Measurements from ENCODE around the gene EIF4E1B.

Gene EIF4E1B

GRCh38 chr5:176626876-176627236, 3.6 kb upstream of the EIF4E1B start:
- no peak for DNase-seq (ENCODE audit: low read depth in 2 of 2)

GRCh38 chr5:176627582-176627981, 2.9 kb upstream of the EIF4E1B start:
- no peak for DNase-seq (ENCODE audit: low read depth in 2 of 2)

GRCh38 chr5:176628406-176629228, 1.9 kb upstream of the EIF4E1B start:
- no peak for DNase-seq (ENCODE audit: low read depth in 2 of 2)

GRCh38 chr5:176629317-176629852, 1.1 kb upstream of the EIF4E1B start:
- no peak for DNase-seq (ENCODE audit: low read depth in 2 of 2)

GRCh38 chr5:176630681-176631222, 277 bp downstream of the EIF4E1B start:
- no peak for DNase-seq (ENCODE audit: low read depth in 2 of 2)

GRCh38 chr5:176631383-176632200, 1.1 kb downstream of the EIF4E1B start:
- DNase-seq (ENCODE audit: low read depth in 2 of 2) = no peak

GRCh38 chr5:176632745-176633144, 2.3 kb downstream of the EIF4E1B start:
- DNase-seq (ENCODE audit: low read depth in 2 of 2) = no peak

GRCh38 chr5:176633598-176633997, 3.1 kb downstream of the EIF4E1B start:
- no peak for DNase-seq (ENCODE audit: low read depth in 2 of 2)

- no peak for DNase-seq (ENCODE audit: low read depth in 2 of 2)
These were observed 6.0 kb downstream of the EIF4E1B start for GRCh38 chr5:176636426-176636825.

- DNase-seq (ENCODE audit: low read depth in 2 of 2) = no peak
These were observed 7.1 kb downstream of the EIF4E1B start for GRCh38 chr5:176637556-176637955.

GRCh38 chr5:176638437-176638836, 8.0 kb downstream of the EIF4E1B start:
- no peak for DNase-seq (ENCODE audit: low read depth in 2 of 2)

GRCh38 chr5:176639208-176639607, 8.7 kb downstream of the EIF4E1B start:
- no peak for DNase-seq (ENCODE audit: low read depth in 2 of 2)

- DNase-seq (ENCODE audit: low read depth in 2 of 2) = no peak
These were observed 9.5 kb downstream of the EIF4E1B start for GRCh38 chr5:176639981-176640380.

- no peak for DNase-seq (ENCODE audit: low read depth in 2 of 2)
These were observed 10.1 kb downstream of the EIF4E1B start for GRCh38 chr5:176640616-176641015.

GRCh38 chr5:176642675-176643490, 12.4 kb downstream of the EIF4E1B start:
- no peak for DNase-seq (ENCODE audit: low read depth in 2 of 2)

- DNase-seq (ENCODE audit: low read depth in 2 of 2) = no peak
These were observed 13.2 kb downstream of the EIF4E1B start for GRCh38 chr5:176643491-176644219.

- no peak for DNase-seq (ENCODE audit: low read depth in 2 of 2)
These were observed 13.8 kb downstream of the EIF4E1B start for GRCh38 chr5:176644294-176644693.

GRCh38 chr5:176644878-176645670, 14.6 kb downstream of the EIF4E1B start:
- no peak for DNase-seq (ENCODE audit: low read depth in 2 of 2)

- DNase-seq (ENCODE audit: low read depth in 2 of 2) = no peak
These were observed 15.7 kb downstream of the EIF4E1B start for GRCh38 chr5:176646049-176646706.

GRCh38 chr5:176646707-176647029, 16.2 kb downstream of the EIF4E1B start:
- DNase-seq (ENCODE audit: low read depth in 2 of 2) = no peak

Data from stimulated activated CD4-positive, alpha-beta T cell treated with anti-CD3 and anti-CD28 coated beads, Interleukin-1b, Interleukin-23, amount 100 ng/mL, for 1 hour (primary cell).